Esophagus squamous epithelium (tissue), 4 donors: Measurements from ENCODE around the gene BCKDHB.

Source experiments
- CTCF ChIP-seq, 6 experiments: fragments of 450-650 bp in 4 of 6; fragments of 200-600 bp in 2 of 6; sonication (generic) in 2 of 6; IDR thresholded peaks; one replicate each; pipeline ENCODE4 v1.5.1; 2016 to 2019; ENCODE audit warnings: antibody characterized with exemption in 6 of 6, mild to moderate bottlenecking in 4 of 6, moderate library complexity in 4 of 6
- POLR2A ChIP-seq, 4 donors: fragments of 450-650 bp; IDR thresholded peaks; one replicate each; pipeline ENCODE4 v1.6.1; 2017; ENCODE audit warnings: antibody characterized with exemption in 4 of 4, mild to moderate bottlenecking in 4 of 4, moderate library complexity in 3 of 4

GRCh38 chr6:80060774-80061173, 45.7 kb upstream of the BCKDHB start:
- no peak for TF ChIP-seq CTCF (IDR thresholded peaks at IDR 0.05)
- TF ChIP-seq POLR2A (IDR thresholded peaks at IDR 0.05): no peak
